Naive B cell (primary cell): ENCODE results near the gene UST. TPM values are rescaled to one million over a fixed set of nuclear protein-coding genes. Genes with fewer than 3 reads are reported as not detected.
"Not testable (repeated sequence)": the region's sequence is repeated elsewhere in the genome, so short reads cannot be mapped to it uniquely, and the experiment has no call there.

Experiments used
- ATAC-seq, 2 donors: fragments of 150-1000 bp; cut with Tn5 transposase; 2 replicates each; pipeline ENCODE4 v1.10.0; 2021; ENCODE audit warnings: low read depth in 2 of 2, mild to moderate bottlenecking in 2 of 2, moderate library complexity in 2 of 2
- DNase-seq: peaks from one replicate; pipeline ENCODE4 v3.0.0; 2022
- H3K27ac Mint-ChIP-seq, 6 donors: one replicate each; pipeline ENCODE4 v1.8.0; 2020 to 2022; ENCODE audit warnings: mild to moderate bottlenecking in 6 of 6, mixed read lengths in 6 of 6, moderate library complexity in 5 of 6, inconsistent platforms in 2 of 6
- H3K27me3 Mint-ChIP-seq, 3 donors: one replicate each; pipeline ENCODE4 v1.8.0; 2021 to 2022; ENCODE audit warnings: mixed read lengths in 3 of 3, mild to moderate bottlenecking in 1 of 3
- H3K36me3 Mint-ChIP-seq, 2 donors: one replicate each; pipeline ENCODE4 v1.8.0; 2020 to 2022; ENCODE audit warnings: mixed read lengths in 2 of 2, inconsistent platforms in 1 of 2, mild to moderate bottlenecking in 1 of 2
- H3K4me1 Mint-ChIP-seq, 3 donors: one replicate each; pipeline ENCODE4 v1.8.0; 2020 to 2022; ENCODE audit warnings: mixed read lengths in 3 of 3, inconsistent platforms in 1 of 3, mild to moderate bottlenecking in 1 of 3, moderate library complexity in 1 of 3
- H3K4me3 Mint-ChIP-seq, 8 donors: one replicate each; pipeline ENCODE4 v1.8.0; 2020 to 2022; ENCODE audit warnings: mild to moderate bottlenecking in 8 of 8, mixed read lengths in 8 of 8, moderate library complexity in 8 of 8, inconsistent platforms in 2 of 8
- H3K9me3 Mint-ChIP-seq, 7 donors: one replicate each; pipeline ENCODE4 v1.8.0; 2020 to 2022; ENCODE audit warnings: mixed read lengths in 7 of 7, mild to moderate bottlenecking in 5 of 7, inconsistent platforms in 2 of 7, moderate library complexity in 1 of 7
- polyA plus RNA-seq, 6 donors: library from polyadenylated mRNA; unstranded; fragments of 300-500 nt; fragmentation: Illumina TruSeq; gene quantifications; one replicate each; pipeline ENCODE4 v1.2.3, GENCODE V29; 2021; ENCODE audit warnings: low read depth in 6 of 6

The UST gene
- polyA plus RNA-seq, 6 donors from 2014 or later = 2.8 to 7.2 (median 5.2) TPM

DNA sequence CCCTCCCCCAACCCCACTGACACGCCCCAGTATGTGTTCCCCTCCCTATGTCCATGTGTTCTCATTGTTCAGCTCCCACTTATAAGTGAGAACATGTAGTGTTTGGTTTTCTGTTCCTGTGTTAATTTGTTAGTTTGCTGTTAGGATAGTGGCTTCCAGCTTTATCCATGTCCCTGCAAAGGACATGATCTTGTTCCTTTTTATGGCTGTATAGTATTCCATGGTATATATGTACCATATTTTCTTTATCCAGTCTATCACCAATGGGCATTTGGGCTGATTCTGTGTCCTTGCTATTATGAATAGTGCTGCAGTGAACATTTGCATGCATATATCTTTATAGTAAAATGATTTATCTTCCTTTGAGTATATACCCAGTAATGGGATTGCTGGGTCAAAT lies 259.4 kb downstream of the UST start:
- not testable (repeated sequence) for H3K4me3 Mint-ChIP-seq, H3K4me1 Mint-ChIP-seq, DNase-seq, H3K27ac Mint-ChIP-seq, H3K27me3 Mint-ChIP-seq, H3K9me3 Mint-ChIP-seq, ATAC-seq
- H3K36me3 Mint-ChIP-seq = peaks cover 25 to 32% of the 10 kb centered on the region in 2 donors

DNA sequence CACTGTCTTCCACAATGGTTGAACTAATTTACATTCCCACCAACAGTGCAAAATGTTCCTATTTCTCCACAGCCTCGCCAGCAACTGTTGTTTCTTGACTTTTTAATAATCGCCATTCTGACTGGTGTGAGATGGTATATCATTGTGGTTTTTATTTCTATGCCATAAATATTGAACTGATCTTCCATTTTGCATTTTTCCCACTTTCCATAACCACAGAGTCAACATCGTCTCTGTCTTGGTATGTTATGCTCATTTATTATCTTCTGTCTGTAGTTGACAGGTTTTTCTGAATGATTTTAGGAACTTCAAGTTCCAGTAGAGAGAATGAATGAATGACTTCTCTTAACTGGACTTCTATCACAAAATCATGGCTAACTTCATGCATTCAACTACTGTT lies 259.8 kb downstream of the UST start:
- H3K4me1 Mint-ChIP-seq = peaks cover 0 to 8% (median 6%) of the 10 kb centered on the region in 3 donors
- no peak for ATAC-seq
- peaks cover 25 to 32% of the 10 kb centered on the region in 2 donors for H3K36me3 Mint-ChIP-seq
- H3K4me3 Mint-ChIP-seq = no peak overlapping the region
- no peak for DNase-seq
- H3K9me3 Mint-ChIP-seq = peaks cover 0 to 5% (median under 1%) of the 10 kb centered on the region in 7 donors
- no peak overlapping the region for H3K27ac Mint-ChIP-seq
- H3K27me3 Mint-ChIP-seq = no peaks in the 10 kb centered on the region

DNA sequence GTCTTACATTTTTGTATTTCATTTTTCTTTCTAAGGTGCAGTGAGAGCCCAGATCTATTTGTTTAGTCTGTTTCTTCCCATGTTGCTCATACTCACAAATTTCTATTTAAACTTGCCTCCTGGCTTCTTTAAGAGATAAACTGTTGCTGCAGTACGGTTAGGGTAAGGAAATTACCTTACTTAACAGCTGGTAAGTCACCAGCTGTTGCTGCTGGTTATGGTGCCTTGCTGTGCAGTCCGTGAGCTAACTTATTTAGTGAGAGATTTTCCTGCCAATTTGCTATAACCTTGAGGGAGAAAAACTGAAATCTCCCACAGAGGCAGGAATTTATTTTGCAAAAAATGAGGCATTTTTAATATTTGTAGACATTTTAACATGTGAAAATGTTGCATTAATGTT lies 261.0 kb downstream of the UST start:
- DNase-seq (no peak), ATAC-seq (no peak)
- Mint-ChIP-seq H3K4me1 (peaks cover 0 to 8% (median 6%) of the 10 kb centered on the region in 3 donors), H3K4me3 (no peak overlapping the region), H3K9me3 (peaks cover 0 to 2% (median 0%) of the 10 kb centered on the region in 7 donors), H3K36me3 (peaks cover 25 to 32% of the 10 kb centered on the region in 2 donors), H3K27ac (peak overlapping the region in 1 of 6 donors; percentile 12), H3K27me3 (no peaks in the 10 kb centered on the region)

DNA sequence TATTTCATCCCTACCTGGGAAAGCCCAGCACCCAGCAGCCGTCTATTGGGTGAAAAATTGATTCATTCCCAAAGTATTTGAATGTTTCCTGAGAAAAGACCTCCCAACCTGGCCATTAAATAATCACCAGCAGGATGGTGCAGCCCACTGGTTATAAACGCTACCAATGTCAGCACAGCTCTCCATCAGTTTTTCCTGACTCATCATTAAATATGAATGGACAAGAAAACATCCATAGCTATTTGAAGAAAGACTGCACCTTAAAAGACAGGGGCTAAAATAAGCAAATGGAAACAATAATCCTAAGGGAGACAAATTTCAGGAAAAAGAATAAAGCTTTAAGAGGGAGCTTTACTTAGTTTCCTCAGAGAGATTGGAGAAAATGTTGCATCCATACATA lies 261.9 kb downstream of the UST start:
- Mint-ChIP-seq H3K27ac (no peak overlapping the region), H3K4me3 (no peak overlapping the region), H3K9me3 (peaks cover 0 to 2% (median 0%) of the 10 kb centered on the region in 7 donors)

GRCh38 chr6:149012040-149012545 lies 265.3 kb downstream of the UST start:
- H3K36me3 Mint-ChIP-seq = peaks cover 5 to 9% of the 10 kb centered on the region in 2 donors
- DNase-seq = no peak
- no peaks in the 10 kb centered on the region for H3K27me3 Mint-ChIP-seq
- H3K4me1 Mint-ChIP-seq = peaks cover 0 to 12% (median 7%) of the 10 kb centered on the region in 3 donors
- H3K27ac Mint-ChIP-seq = no peak overlapping the region
- H3K9me3 Mint-ChIP-seq = peaks cover 0 to 2% (median 0%) of the 10 kb centered on the region in 7 donors
- no peak overlapping the region for H3K4me3 Mint-ChIP-seq
- no peak for ATAC-seq

More for the DNA sequence above, 261.9 kb downstream of the UST start:
- no peak for DNase-seq
- no peak for ATAC-seq
- Mint-ChIP-seq H3K4me1 (peaks cover 0 to 8% (median 6%) of the 10 kb centered on the region in 3 donors), H3K36me3 (peaks cover 25 to 32% of the 10 kb centered on the region in 2 donors), H3K27me3 (no peaks in the 10 kb centered on the region)

- ATAC-seq (no peak), DNase-seq (no peak)
- H3K27me3 Mint-ChIP-seq = no peaks in the 10 kb centered on the region
- peaks cover 5 to 7% of the 10 kb centered on the region in 2 donors for H3K36me3 Mint-ChIP-seq
- H3K4me1 Mint-ChIP-seq = peaks cover 0 to 12% (median 7%) of the 10 kb centered on the region in 3 donors
- no peak overlapping the region for H3K4me3 Mint-ChIP-seq
- H3K27ac Mint-ChIP-seq = peak overlapping the region in 2 of 6 donors; percentile 43 to 65
- H3K9me3 Mint-ChIP-seq = peaks cover 0 to 2% (median 0%) of the 10 kb centered on the region in 7 donors
Observed at GRCh38 chr6:149013586-149014344, 266.9 kb downstream of the UST start.

DNA sequence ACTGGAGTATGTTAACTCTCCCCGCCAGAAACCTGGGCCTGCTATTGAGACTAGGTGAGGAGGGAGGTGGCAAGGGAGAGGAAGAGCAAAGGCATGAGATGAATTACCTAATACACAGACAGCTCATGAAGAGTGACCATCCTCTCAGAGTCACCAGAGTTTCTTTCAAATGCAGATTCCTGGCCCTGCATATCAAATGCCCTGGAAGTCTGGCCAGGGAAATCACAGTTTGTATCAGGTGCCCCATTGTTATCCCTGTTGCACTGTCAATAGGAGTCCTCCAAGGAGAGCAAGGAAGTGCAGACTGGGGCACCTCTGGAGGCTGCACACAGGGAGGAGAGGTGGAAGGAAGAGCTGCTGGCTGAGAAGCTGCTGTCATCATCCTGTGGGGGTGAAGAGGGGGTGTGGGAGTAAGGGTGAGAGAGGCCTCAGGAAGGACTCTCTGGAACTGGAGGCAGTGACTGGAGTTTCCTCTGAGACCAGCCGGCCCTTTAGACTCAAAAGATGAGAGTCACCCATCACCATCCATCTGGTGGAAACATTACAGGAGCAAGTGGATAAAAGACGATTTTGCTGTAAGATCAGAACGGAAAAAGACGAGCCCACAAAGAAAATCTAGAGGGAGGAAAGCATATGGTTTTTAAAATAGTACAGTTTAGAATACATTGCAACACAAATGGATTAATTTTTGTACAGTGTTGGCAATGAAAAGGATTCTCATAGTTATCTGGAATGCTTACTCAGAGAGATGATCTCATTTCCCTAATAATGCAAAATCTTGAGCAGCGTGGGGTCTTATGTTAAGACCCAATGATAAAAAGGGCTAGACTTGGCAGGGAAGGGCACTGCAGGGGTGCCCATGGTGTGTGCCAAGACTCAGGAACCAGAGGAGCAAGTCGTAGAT lies 268.1 kb downstream of the UST start:
- H3K27me3 Mint-ChIP-seq = no peaks in the 10 kb centered on the region
- DNase-seq (no peak), ATAC-seq (no peak)
- H3K4me1 Mint-ChIP-seq = peaks cover 0 to 7% (median 4%) of the 10 kb centered on the region in 3 donors
- peak overlapping the region in 1 of 8 donors; percentile 19 for H3K4me3 Mint-ChIP-seq
- H3K9me3 Mint-ChIP-seq = no peaks in the 10 kb centered on the region
- no peaks in the 10 kb centered on the region for H3K36me3 Mint-ChIP-seq
- H3K27ac Mint-ChIP-seq = peak overlapping the region in 3 of 6 donors; percentile 43 to 81 (median 78)

DNA sequence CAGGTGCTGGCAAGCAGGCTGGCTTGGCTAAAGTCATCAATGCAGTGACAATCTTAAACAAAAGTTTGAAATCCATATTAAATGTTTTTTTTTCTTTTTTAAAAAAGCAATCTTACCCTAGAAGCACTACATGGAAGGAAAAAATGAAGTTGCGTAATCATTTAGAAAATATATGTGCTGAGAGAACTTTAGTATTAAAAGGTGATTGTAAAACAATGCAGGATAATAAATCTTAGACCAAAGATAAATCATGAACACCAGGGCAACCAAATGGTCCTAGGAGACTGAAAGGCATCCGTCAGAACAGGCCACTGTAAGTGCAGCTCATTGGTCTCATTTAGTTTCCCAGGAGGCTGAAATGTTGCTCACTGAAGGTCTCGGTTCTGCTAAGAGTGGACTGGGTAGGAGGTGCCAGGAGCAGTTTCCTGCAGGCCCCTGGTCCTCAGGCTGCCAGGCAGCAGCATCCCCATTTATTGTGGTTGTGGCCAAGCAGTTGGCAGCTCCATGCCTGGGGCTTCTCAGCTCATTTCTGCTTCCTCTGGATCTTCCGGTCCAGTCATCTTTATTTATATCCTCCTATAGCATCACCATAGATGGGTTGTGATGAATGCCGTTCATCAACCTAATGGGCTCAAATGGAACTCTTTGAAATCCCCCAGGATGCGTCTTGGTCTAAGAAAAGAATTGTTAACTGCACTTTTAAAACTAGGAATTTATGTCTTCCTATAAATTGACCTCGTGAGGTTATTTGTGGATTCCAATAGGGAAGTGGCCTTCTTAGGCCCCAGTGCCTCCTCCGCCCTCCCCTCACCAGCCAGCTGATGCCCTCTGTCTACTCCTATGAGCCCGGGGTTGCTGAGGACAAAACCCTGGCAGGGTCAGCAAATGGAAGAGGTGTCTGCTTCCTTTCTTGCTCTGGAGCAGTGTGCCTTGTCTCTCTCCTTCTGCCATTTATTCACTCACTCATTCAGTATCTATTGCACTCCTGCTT lies 269.0 kb downstream of the UST start:
- peak overlapping the region in 3 of 6 donors; percentile 73 to 89 (median 81) for H3K27ac Mint-ChIP-seq
- no peaks in the 10 kb centered on the region for H3K27me3 Mint-ChIP-seq
- H3K36me3 Mint-ChIP-seq = peaks cover 5 to 7% of the 10 kb centered on the region in 2 donors
- DNase-seq (no peak), ATAC-seq (no peak)
- H3K9me3 Mint-ChIP-seq = no peaks in the 10 kb centered on the region
- peaks cover 0 to 7% (median 4%) of the 10 kb centered on the region in 3 donors for H3K4me1 Mint-ChIP-seq
- H3K4me3 Mint-ChIP-seq = peak overlapping the region in 1 of 8 donors; percentile 19

DNA sequence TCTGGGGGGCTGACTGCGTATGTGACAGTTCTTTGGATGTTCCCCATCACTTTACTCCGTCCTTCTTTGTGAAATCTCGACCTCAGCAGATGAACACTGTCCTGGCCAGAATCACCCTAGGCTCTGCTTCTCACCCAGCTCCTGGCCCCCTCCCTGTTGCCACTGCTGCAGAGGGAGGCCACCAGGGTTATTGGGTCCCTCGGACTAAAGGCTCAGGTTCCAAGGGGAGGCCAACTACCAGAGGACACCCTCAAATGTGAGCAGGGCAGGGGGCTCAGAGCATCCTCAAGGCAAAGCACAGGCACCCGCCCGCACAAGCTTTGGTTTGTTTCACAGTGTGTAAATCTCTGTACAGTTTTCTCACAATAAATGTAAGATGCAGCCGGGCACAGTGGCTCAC lies 269.9 kb downstream of the UST start:
- Mint-ChIP-seq H3K27me3 (no peaks in the 10 kb centered on the region), H3K4me1 (peaks cover 0 to 7% (median 4%) of the 10 kb centered on the region in 3 donors), H3K4me3 (no peak overlapping the region), H3K9me3 (no peaks in the 10 kb centered on the region), H3K27ac (no peak overlapping the region), H3K36me3 (peaks cover 14 to 15% of the 10 kb centered on the region in 2 donors)
- DNase-seq (no peak), ATAC-seq (no peak)

DNA sequence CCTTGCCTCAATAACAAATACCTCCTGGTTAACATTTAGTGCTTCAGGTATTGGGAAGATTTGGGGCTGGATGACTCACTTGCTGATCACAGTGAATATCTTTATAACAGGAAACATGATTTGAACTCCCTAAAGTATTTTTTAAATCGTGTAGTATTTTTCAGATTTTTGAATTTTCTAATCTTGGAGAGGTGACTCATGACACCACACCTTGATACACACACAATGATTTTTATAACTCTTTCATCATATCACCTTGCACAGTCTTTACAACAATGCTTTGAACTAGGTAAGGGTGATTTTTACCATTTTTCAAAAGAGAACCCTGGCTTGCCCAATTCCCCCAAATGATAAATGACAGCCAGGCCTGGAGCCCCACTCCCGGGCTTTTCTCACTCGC lies 273.5 kb downstream of the UST start:
- no peak overlapping the region for H3K4me3 Mint-ChIP-seq
- H3K27me3 Mint-ChIP-seq = no peaks in the 10 kb centered on the region
- peak overlapping the region in 1 of 6 donors; percentile 54 for H3K27ac Mint-ChIP-seq
- peaks cover 0 to 2% (median 0%) of the 10 kb centered on the region in 3 donors for H3K4me1 Mint-ChIP-seq
- peaks cover 30 to 31% of the 10 kb centered on the region in 2 donors for H3K36me3 Mint-ChIP-seq
- ATAC-seq = no peak
- H3K9me3 Mint-ChIP-seq = no peaks in the 10 kb centered on the region
- DNase-seq = no peak

DNA sequence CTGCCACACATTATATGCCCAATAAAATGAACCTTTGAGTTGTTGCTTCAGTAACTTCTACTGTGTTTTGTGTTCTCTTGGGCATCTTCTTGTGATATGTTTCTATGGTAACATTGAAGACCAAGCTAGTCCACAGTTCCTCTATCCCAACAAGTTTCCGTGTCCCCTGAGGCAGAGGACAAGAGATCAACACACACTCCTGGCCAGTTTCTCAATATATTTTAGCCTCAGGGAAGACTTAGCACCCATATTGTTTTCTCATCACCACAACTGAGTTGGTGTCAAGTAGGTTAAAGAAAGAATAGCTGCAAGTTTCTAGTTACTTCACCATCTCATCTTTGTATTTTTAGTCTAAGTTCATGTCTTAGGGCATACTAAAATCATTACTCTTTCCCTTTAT lies 277.5 kb downstream of the UST start:
- ATAC-seq (no peak), DNase-seq (no peak)
- peak overlapping the region in 1 of 6 donors; percentile 22 for H3K27ac Mint-ChIP-seq
- peaks cover 0 to 3% (median 2%) of the 10 kb centered on the region in 3 donors for H3K4me1 Mint-ChIP-seq
- H3K36me3 Mint-ChIP-seq = peaks cover 31 to 36% of the 10 kb centered on the region in 2 donors
- H3K9me3 Mint-ChIP-seq = peaks cover 0 to 7% (median 0%) of the 10 kb centered on the region in 7 donors
- H3K4me3 Mint-ChIP-seq = no peak overlapping the region
- no peaks in the 10 kb centered on the region for H3K27me3 Mint-ChIP-seq

GRCh38 chr6:149025061-149025460 lies 278.2 kb downstream of the UST start:
- Mint-ChIP-seq H3K27me3 (no peaks in the 10 kb centered on the region), H3K4me3 (no peak overlapping the region), H3K4me1 (peaks cover 0 to 3% (median 2%) of the 10 kb centered on the region in 3 donors), H3K36me3 (peaks cover 31 to 36% of the 10 kb centered on the region in 2 donors), H3K9me3 (peaks cover 0 to 7% (median 0%) of the 10 kb centered on the region in 7 donors), H3K27ac (no peak overlapping the region)
- DNase-seq = no peak
- ATAC-seq = no peak
